T-helper 1 cell treated with Interleukin-12 subunit alpha and Interleukin-12 subunit beta and Interleukin-4 antibody, amounts not matched to agents 30 ng/mL and 1 ng/mL, for 36 hours (primary cell): ENCODE data around the gene SLC37A1. TPM values are rescaled to one million over a fixed set of nuclear protein-coding genes. Genes with fewer than 3 reads are reported as not detected.

Source experiments
- intact Hi-C: fragments of 100-400 bp; cut with micrococcal nuclease; formaldehyde crosslinking; loops from one replicate; pipeline ENCODE4 v1.15.1; 2024
- total RNA-seq: library from RNA; stranded (reverse); gene quantifications from 2 replicates; pipeline ENCODE4 v1.2.3, GENCODE V29; 2022

The SLC37A1 gene
- total RNA-seq, 1 donor from 2014 or later = 14.3 TPM

- intact Hi-C loops = no loop called here
Observed at GRCh38 chr21:42629933-42630589, 116.4 kb downstream of the SLC37A1 start.

GRCh38 chr21:42630626-42631025 is 117.0 kb downstream of the SLC37A1 start:
- intact Hi-C loops = no loop called here

Other genes with a start within 250 kb of the SLC37A1 start
- gene TFF3, start 198.4 kb upstream of the SLC37A1 start, total RNA-seq = not detected in 2 replicates
- gene TFF2, start 162.9 kb upstream of the SLC37A1 start, total RNA-seq = not detected in 2 replicates
- gene TFF1, start 147.3 kb upstream of the SLC37A1 start, total RNA-seq = not detected in 2 replicates
- 5.8 and 7.8 TPM in 2 replicates for gene TMPRSS3, start 117.8 kb upstream of the SLC37A1 start, total RNA-seq
- gene UBASH3A, start 110.0 kb upstream of the SLC37A1 start, total RNA-seq = 75.6 and 76.0 TPM in 2 replicates
- gene RSPH1, start 17.6 kb upstream of the SLC37A1 start, total RNA-seq = not detected in 2 replicates
- gene PDE9A, start 139.8 kb downstream of the SLC37A1 start, total RNA-seq = 13.0 and 13.4 TPM in 2 replicates